Medulla oblongata (tissue), 1 donor: Measurements from ENCODE around the gene SPAG17.

Source experiments
- DNase-seq: peaks from one replicate; pipeline ENCODE4 v3.0.0-alpha.2; 2015; ENCODE audit errors: extremely low spot score

The SPAG17 gene

GRCh38 chr1:118185084-118185832, at the start of gene SPAG17:
TSS of gene SPAG17 (minus strand) at chr1:118185228. CDS start at chr1:118185157, 71 bp downstream.
- DNase-seq: peak; percentile 19

DNA sequence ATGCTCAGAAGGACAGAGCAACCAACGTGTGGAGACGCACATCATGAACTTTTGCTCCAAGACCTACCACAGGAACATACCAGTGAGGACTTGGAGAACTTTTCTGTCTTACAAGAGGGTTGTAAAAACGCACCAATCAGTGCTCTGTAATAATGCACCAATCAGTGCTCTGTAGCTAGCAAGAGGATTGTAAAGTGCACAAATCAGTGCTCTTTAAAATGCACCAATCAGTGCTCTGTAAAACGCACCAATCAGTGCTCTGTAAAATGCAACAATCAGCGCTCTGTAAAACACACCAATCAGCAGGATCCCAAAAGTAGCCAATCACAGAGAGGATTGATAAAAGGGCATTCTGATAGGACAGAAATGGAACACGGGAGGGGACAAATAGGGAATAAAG, 40.4 kb upstream of the SPAG17 start:
- DNase-seq: no peak

- peak; percentile 40 for DNase-seq
Observed at GRCh38 chr1:118223426-118223825, 38.4 kb upstream of the SPAG17 start.

- DNase-seq: no peak
Observed at GRCh38 chr1:118219438-118219837, 34.4 kb upstream of the SPAG17 start.

DNA sequence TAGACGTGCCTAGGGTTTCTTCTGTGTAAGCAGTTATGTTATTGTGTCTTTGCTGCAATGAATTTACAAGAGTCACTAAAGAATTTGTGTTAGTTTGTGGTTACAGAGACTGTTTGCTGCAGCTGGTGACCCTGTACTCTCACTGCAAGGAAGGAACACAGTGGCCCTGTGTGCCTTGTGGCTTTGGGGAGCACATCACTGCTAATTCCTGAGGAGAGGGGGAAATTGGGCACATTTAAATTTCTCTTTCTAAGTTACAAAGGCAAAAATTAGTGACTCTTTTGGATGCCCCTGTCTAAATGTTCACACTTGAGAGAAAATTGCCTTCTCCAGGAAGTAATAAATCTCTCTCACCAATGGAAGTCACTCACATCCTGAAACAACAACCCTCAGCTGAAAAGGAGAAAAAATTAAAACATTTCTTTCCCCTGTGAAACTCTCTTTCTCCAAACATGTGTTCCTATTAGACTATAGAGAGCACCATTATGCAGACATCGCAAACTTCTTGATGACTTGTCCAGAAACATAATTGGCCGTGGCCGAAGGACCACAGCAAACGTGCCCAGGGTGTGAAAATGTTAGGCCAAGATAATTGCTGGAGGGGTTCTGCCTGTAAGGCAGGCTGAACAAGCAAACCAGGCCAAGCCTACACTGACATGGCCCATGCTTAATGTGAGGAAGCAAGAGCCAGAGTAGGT, 32.3 kb upstream of the SPAG17 start:
- DNase-seq: no peak

DNA sequence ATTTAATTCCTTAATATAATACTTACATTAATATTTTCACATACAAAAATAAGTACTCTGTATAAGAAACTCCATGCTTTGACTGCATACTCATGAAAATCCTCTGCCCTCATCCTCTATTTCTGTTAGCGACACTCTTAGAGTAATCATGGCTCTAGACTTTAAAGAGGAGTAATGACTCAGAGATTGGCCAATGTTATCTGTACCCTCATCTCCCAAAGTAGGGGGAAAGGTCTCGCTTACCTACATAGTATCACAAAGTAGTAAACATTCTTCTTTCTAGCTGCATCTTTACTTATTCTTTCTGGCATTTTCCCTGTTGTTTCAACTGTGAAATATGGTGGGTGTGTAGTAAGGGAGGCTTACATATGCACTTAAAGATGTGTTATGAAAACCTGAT, 29.8 kb upstream of the SPAG17 start:
- no peak for DNase-seq

DNA sequence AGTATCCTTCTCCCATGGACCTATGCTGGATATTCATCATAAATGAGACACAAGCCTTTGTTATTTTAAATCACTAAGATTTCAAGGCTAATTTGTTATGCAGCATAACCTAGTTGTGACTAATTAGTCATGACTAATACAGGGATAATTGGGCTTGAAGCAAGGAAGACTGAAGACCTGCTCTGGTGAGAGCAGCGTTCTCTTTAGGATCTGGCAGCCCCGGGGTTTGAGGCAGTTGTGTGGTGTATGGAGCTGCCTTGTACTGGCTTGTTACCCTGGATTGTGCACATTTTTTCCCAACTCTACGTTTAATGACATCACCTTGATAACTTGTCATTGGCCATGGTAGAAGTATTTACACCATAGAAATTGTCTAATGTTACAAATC, 25.7 kb upstream of the SPAG17 start:
- DNase-seq: no peak

DNA sequence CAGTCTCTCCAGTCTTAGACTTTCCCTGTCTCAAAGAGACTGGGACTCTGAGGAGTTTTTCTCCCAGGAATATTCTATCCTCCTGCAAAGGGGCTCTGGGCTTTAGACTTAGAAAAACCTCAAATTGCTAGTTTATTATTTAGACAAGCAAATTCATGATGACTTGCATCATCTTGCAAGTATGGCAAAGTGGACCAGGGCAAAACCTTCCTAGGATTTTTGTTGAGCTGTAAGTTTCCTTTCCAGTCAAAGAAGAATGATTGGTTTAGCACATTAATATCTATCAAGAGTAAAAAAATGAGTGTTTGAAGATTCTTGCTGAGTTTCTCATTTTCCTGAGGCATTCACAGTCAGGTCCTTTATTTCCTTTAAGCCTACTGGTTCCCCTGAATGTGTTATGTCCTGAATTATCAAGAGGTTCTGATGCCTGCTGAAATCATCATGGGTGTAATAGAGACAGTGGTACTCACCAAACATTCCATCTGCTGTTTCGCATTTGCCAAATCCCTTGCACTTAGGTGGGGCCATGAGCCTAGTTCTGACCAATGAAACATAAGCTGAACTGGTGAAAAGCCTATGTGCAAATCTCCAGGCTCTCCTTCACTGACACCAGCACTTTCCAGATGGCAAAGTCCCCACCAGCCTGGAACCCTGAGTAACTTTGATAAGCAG, 25.2 kb upstream of the SPAG17 start:
- no peak for DNase-seq

DNA sequence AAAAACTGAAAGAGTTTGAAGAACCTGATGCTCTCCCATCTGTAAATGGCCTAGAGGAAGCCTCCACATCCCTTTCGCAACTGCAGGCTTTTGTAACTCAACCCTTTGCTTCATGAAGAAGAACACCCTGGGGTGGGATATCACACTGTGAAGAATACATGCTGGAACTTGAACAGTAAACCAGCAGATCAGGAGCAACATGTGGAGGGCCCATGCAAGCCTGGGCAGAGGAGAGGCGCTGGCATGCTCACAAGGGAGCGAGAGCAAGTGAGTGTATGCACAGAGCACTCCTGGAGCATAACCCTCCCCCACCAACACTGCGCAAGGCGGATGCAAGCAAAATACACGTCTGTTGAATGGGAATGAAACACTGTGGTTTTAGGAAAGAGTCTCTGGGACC, 24.6 kb upstream of the SPAG17 start:
- no peak for DNase-seq

GRCh38 chr1:118206966-118207365, 21.9 kb upstream of the SPAG17 start:
- DNase-seq: no peak

- no peak for DNase-seq
Observed at GRCh38 chr1:118204648-118205047, 19.6 kb upstream of the SPAG17 start.

GRCh38 chr1:118204105-118204504, 19.1 kb upstream of the SPAG17 start:
- no peak for DNase-seq

DNA sequence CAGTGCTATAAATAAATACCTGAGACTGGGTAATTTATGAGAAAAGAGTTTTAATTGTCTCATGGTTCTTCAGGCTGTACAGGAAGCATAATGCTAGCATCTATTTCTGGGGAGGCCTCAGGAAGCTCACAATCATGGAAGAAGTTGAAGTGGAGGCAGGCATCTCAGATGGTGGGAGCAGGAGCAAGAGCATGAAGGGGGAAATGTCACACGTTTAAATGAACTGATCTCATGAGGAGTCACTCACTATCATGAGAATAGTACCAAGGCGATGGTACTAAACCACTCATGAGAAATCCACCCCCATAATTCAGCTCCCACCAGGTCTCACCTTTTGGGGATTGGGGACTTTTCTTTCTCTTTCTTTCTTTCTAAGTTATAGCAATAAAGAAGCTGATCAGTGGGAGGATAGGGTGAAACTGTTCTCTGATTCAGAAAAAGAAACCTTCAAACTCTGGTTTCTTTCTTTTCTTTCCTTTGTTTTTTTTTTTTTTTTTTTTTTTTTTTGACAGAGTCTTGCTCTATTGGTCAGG, 17.1 kb upstream of the SPAG17 start:
- no peak for DNase-seq

DNA sequence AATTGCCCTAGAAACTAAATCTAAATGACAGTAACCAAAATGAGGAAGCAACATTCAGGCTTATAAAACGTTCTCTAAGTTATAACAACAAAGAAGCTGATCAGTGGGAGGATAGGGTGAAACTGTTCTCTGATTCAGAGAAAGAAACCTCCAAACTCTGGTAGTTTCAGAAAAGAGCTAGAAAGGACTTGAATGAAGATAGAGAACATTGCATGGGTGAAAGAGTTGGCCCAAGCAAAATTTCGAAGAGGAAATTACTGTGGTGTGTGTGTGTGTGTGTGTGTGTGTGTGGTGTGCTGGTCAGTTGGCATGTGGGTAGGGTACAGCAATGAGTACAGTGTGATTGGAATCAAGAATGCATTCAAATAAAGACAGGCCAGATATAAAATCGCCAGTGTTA, 16.5 kb upstream of the SPAG17 start:
- DNase-seq: no peak

DNA sequence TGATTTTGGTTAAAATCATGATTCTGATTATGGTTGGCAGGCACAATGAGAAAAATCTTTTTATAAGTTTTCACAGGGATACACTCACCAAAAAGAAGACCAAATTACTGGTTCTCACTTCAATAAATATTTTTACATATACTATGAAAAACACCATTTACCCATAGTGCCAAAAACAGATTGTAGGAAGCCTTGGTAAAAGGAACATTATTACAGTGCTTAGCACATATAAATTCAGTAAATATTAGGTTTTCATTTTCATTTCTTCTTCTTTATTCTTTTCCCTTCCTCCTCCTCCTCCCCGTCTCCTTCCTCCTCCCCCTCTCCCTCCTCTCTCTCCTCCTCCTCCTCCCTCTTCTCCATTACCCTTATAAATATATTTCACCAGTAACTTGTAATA, 15.8 kb upstream of the SPAG17 start:
- DNase-seq: no peak

DNA sequence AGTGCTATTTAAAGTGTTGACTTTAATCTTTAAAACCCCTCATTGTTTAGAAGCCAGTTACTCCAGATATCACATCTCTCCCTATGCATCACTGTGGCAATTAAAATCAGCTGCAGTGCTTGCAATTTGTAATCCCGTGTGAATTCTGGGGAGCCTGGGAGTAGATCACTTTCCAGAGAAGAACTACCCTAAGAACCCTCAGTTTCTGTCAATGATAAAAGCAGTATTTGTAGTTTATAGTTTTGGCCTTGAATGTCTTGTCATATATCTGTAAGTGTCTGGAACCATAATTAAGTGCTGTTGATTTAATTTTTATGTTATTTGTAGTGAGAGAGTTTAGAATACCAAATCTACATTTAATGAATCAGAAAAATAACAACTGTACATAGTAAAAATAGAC, 5.5 kb upstream of the SPAG17 start:
- no peak for DNase-seq

GRCh38 chr1:118189564-118189963, 4.5 kb upstream of the SPAG17 start:
- DNase-seq: no peak

- DNase-seq: no peak
Observed at GRCh38 chr1:118188411-118188810, 3.4 kb upstream of the SPAG17 start.

DNA sequence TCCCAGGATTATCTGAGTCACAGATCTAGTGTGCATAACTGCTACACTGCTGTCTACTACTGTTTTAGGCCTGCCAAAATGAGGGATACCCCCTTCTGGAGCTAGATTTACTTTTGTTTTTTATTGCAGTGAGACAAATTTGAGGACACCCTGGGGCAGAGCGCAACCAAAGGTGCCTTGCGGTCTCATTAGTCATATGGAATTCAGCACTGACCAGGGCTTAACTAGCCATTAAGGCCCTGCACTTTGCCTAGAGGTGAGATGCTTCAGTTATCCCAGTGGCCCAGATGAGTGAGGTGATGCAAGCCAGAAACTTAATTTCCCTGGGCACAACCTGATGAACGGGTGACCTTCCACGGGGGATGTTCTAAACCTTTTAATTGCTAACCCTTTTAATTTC, 998 bp upstream of the SPAG17 start:
- DNase-seq: no peak

GRCh38 chr1:118184739-118185083, 317 bp downstream of the SPAG17 start:
- no peak for DNase-seq

GRCh38 chr1:118183586-118183985, 1.4 kb downstream of the SPAG17 start:
- DNase-seq: no peak

GRCh38 chr1:118177998-118178397, 7.0 kb downstream of the SPAG17 start:
- no peak for DNase-seq

DNA sequence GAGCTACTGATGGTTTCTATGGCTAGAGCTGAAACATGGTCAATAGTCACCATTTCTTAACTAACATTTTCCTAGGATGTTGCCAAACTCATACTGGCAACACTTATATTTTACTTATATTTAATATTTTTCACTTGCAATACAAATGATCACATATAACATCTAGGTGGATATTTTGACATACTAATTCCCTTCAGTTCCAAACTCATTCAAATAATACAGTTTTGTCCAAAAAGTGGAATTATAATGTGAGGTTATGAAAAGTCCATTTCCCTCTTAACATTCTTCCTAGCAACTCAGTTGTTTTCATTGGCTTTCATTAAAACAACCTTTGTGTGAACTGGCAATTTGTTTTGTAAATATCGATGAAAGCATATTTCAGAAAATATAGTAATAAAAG, 16.0 kb downstream of the SPAG17 start:
- DNase-seq: no peak
